NCI-H1930 (cell line): ENCODE measurements around the gene MLPH.

Experiments
- DNase-seq, 2 experiments: peaks; one replicate each; lab custom pipeline; 2025; lab: John Stamatoyannopoulos, UW

The MLPH gene

GRCh38 chr2:237486819-237487448 is at the start of gene MLPH:
TSS of gene MLPH (plus strand) at chr2:237487251. CDS start at chr2:237493427, 6,176 bp downstream.
- DNase-seq = no peak

- no peak for DNase-seq
Measured at GRCh38 chr2:237437566-237437965, 49.5 kb upstream of the MLPH start.

GRCh38 chr2:237438080-237438940 is 48.7 kb upstream of the MLPH start:
- DNase-seq = no peak

- no peak for DNase-seq
Measured at GRCh38 chr2:237440819-237441281, 46.2 kb upstream of the MLPH start.

GRCh38 chr2:237441605-237442274 is 45.3 kb upstream of the MLPH start:
- no peak for DNase-seq

GRCh38 chr2:237444071-237444470 is 43.0 kb upstream of the MLPH start:
- no peak for DNase-seq

GRCh38 chr2:237445611-237446337 is 41.3 kb upstream of the MLPH start:
- DNase-seq = no peak

- DNase-seq = no peak
Measured at GRCh38 chr2:237446338-237446665, 40.7 kb upstream of the MLPH start.

- DNase-seq = no peak
Measured at GRCh38 chr2:237447496-237447895, 39.6 kb upstream of the MLPH start.

GRCh38 chr2:237448171-237448570 is 38.9 kb upstream of the MLPH start:
- DNase-seq = no peak

- no peak for DNase-seq
Measured at GRCh38 chr2:237448626-237449025, 38.4 kb upstream of the MLPH start.

- DNase-seq = no peak
Measured at GRCh38 chr2:237449193-237449881, 37.7 kb upstream of the MLPH start.

GRCh38 chr2:237450108-237450507 is 36.9 kb upstream of the MLPH start:
- no peak for DNase-seq

- DNase-seq = no peak
Measured at GRCh38 chr2:237450583-237450982, 36.5 kb upstream of the MLPH start.

- no peak for DNase-seq
Measured at GRCh38 chr2:237451643-237452469, 35.2 kb upstream of the MLPH start.

- DNase-seq = no peak
Measured at GRCh38 chr2:237452861-237453260, 34.2 kb upstream of the MLPH start.

- DNase-seq = no peak
Measured at GRCh38 chr2:237453671-237454070, 33.4 kb upstream of the MLPH start.

GRCh38 chr2:237455764-237456163 is 31.3 kb upstream of the MLPH start:
- no peak for DNase-seq

- DNase-seq = no peak
Measured at GRCh38 chr2:237456200-237456843, 30.7 kb upstream of the MLPH start.

GRCh38 chr2:237457388-237457941 is 29.6 kb upstream of the MLPH start:
- DNase-seq = no peak
